ENCODE results near the gene PSMA5. TPM values are rescaled to one million over a fixed set of nuclear protein-coding genes. Genes with fewer than 3 reads are reported as not detected.

Gene PSMA5
- total RNA-seq, 6 donors from 2014 or later = 15.2 to 69.5 (median 29.8) TPM

DNA sequence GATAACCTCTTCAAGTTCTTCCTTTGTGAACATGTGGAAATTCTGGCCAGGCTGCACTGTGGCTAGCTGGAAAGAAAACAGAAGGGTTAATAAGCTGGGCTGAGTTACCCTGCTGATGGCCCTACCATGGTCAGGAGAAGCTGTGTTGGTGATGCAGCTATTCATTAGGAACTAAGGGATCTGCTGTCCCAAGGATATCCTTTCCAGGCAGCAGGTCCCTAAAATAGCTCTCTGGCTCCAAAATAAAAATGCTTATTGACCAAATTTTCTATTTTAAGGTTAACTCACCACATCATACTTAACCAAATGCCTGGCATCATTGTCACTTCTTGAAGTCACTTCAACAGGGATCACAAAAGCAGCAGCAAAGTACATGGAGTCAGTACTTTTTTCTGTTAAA, 24.2 kb downstream of the PSMA5 start:
- ATAC-seq (ENCODE audit: low FRiP score in 2 of 2) (no peak), DNase-seq (no peak)
- H3K4me3 ChIP-seq = no peak overlapping the region
- H3K9me3 ChIP-seq = no peaks in the 10 kb centered on the region
- TF ChIP-seq POLR2A (IDR thresholded peaks at IDR 0.05) (no peak), POLR2AphosphoS5 (IDR thresholded peaks at IDR 0.05) (no peak), EP300 (IDR thresholded peaks at IDR 0.05) (no peak)
- TF ChIP-seq, protein P1, sequence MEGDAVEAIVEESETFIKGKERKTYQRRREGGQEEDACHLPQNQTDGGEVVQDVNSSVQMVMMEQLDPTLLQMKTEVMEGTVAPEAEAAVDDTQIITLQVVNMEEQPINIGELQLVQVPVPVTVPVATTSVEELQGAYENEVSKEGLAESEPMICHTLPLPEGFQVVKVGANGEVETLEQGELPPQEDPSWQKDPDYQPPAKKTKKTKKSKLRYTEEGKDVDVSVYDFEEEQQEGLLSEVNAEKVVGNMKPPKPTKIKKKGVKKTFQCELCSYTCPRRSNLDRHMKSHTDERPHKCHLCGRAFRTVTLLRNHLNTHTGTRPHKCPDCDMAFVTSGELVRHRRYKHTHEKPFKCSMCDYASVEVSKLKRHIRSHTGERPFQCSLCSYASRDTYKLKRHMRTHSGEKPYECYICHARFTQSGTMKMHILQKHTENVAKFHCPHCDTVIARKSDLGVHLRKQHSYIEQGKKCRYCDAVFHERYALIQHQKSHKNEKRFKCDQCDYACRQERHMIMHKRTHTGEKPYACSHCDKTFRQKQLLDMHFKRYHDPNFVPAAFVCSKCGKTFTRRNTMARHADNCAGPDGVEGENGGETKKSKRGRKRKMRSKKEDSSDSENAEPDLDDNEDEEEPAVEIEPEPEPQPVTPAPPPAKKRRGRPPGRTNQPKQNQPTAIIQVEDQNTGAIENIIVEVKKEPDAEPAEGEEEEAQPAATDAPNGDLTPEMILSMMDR (IDR thresholded peaks at IDR 0.05) = no peak
- peaks cover 8 to 18% (median 14%) of the 10 kb centered on the region in 4 donors for H3K4me1 ChIP-seq
- no peaks in the 10 kb centered on the region for H3K27me3 ChIP-seq
- H3K27ac ChIP-seq = no peak overlapping the region
- peaks cover 0 to 65% (median 28%) of the 10 kb centered on the region in 4 donors for H3K36me3 ChIP-seq

DNA sequence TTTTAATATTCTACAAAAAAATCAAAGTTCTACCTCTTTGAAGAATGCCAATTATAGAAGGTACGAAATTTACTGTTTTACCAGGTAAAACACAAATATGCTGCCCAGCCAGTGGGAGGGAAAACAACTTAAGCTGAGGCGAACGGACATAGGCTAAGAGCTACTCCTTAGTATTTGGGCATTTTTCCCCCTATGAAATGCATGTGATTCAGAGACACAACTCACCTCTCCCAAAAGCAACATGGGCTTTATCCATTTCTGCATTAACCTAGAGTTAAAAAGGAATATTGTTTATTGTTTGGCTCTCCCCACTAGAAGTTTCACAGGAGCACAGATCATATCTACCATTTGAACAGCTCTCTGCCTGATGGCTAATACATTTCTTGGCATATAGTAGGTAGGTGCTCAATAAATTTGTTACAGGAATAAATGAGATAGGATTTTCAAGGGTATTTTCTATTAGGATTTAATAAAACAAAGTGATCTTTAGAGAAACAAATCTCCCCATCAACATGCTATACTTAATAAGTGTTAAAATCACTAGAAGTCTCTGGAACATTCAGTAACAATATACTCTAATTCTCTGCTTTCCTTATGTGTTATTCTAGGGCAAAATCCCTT, 26.1 kb downstream of the PSMA5 start:
- Histone ChIP-seq H3K9me3 (no peaks in the 10 kb centered on the region), H3K4me3 (no peak overlapping the region), H3K36me3 (peaks cover 0 to 47% (median 17%) of the 10 kb centered on the region in 4 donors), H3K27me3 (no peaks in the 10 kb centered on the region), H3K4me1 (peaks cover 23 to 35% (median 29%) of the 10 kb centered on the region in 4 donors), H3K27ac (no peak overlapping the region)
- no peak for DNase-seq
- TF ChIP-seq EP300 (IDR thresholded peaks at IDR 0.05) (no peak), POLR2AphosphoS5 (IDR thresholded peaks at IDR 0.05) (no peak), POLR2A (IDR thresholded peaks at IDR 0.05) (no peak)
- TF ChIP-seq, protein P1 (IDR thresholded peaks at IDR 0.05) = no peak
- WGBS, 2 donors = 100% methylated on average over 3 of the region's 3 CpGs
- ATAC-seq (ENCODE audit: low FRiP score in 2 of 2) = no peak

DNA sequence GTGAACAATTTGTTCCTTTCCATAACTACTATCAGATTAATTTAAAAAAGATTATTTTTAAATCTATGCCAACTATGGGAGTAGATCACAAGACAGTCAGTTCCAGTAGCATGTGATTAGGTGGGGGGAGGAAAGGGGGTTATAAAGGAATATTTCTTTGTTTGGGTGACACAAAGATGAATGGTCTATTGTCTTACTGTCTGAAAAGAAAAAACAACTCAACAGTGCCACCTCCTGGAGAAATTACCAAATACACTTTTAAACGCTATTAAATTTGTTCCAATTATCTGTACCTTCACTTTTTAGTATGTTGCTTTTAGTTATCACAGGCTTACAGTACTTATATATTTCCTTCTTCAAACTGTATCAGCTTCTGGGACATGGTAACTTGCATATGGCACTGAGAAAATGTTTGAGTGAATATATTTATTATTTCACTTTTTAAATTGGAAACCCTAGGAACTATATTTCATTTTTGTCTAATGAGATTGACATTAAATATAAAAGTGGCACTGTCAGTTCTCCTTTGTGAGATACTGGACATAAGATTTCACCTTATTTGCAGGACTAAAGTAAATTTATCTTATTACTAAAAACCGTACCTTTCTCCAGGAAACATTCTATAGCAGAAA, 26.8 kb downstream of the PSMA5 start:
- Histone ChIP-seq H3K9me3 (no peaks in the 10 kb centered on the region), H3K4me3 (no peak overlapping the region), H3K36me3 (peaks cover 0 to 40% (median 14%) of the 10 kb centered on the region in 4 donors), H3K4me1 (peaks cover 26 to 38% (median 36%) of the 10 kb centered on the region in 4 donors), H3K27ac (no peak overlapping the region), H3K27me3 (no peaks in the 10 kb centered on the region)
- ATAC-seq (ENCODE audit: low FRiP score in 2 of 2) (peak in 1 of 2 donors; percentile 50), DNase-seq (no peak)
- 37 to 44% methylated on average over 2 of the region's 2 CpGs for WGBS, 2 donors
- TF ChIP-seq, protein P1 (IDR thresholded peaks at IDR 0.05) = peak; percentile 32 to 82 (median 67)
- TF ChIP-seq POLR2A (IDR thresholded peaks at IDR 0.05) = no peak
- TF ChIP-seq POLR2AphosphoS5 (IDR thresholded peaks at IDR 0.05) = no peak
- TF ChIP-seq EP300 (IDR thresholded peaks at IDR 0.05) = no peak

DNA sequence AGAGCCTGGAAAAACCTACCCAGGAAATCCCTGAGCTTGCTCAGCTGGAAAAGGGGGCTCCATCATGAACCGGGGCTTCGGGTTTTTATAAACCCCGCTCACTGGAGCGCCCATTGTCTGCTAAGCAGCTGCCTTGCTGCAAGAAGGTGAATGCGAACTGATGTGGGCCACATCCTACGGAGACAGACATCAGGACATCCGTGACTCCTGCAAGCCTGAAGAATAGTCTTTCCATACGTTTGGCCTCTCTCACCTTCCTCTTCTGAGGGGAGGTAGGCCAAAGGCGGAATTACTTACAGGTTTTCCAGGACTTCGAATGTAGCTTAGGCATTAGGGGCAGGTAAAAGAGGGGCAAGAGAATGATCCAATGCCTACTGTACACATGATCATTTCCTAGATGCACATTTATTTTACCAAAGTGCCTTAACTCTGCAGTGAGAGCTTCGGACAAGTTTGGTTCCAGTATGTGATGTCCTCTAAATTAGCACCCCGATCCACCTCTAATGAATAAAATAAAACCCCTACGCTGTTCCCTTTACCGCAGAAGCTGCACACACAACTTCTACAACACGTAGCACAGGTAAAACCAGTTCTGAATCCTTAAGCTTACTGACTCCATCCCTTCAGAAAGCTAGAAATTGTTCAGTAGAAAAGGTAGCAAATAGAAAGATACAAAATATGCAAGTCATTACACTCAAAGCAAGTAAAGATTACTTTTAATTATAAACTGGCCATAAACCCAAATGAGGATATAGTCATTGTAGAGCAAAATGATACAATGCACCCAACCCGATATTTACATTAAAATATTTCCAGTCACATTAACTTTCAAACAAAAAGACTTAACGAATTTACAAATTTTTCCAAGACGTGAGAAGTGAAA, 27.7 kb downstream of the PSMA5 start:
- DNase-seq (no peak), ATAC-seq (ENCODE audit: low FRiP score in 2 of 2) (no peak)
- no peaks in the 10 kb centered on the region for H3K9me3 ChIP-seq
- peaks cover 0 to 31% (median 14%) of the 10 kb centered on the region in 4 donors for H3K36me3 ChIP-seq
- no peak for TF ChIP-seq POLR2AphosphoS5 (IDR thresholded peaks at IDR 0.05)
- no peak for TF ChIP-seq EP300 (IDR thresholded peaks at IDR 0.05)
- TF ChIP-seq, protein P1 (IDR thresholded peaks at IDR 0.05) = no peak
- TF ChIP-seq POLR2A (IDR thresholded peaks at IDR 0.05) = no peak
- peaks cover 33 to 47% (median 43%) of the 10 kb centered on the region in 4 donors for H3K4me1 ChIP-seq
- no peaks in the 10 kb centered on the region for H3K27me3 ChIP-seq
- WGBS, 2 donors = 38 to 41% methylated on average over 18 of the region's 18 CpGs
- peak overlapping the region; percentile 65 to 98 (median 72) for H3K4me3 ChIP-seq
- peak overlapping the region; percentile 67 to 92 (median 76) for H3K27ac ChIP-seq

All from upper lobe of left lung (tissue), 6 donors.